Mesothelial cell of epicardium (in vitro differentiated cells): ENCODE results near the gene STARD6. TPM values are rescaled to one million over a fixed set of nuclear protein-coding genes. Genes with fewer than 3 reads are reported as not detected.

Experiments used
- DNase-seq, 2 experiments: peaks; one replicate each; pipeline ENCODE4 v3.0.0; 2021; ENCODE audit warnings: low spot score in 2 of 2; ENCODE audit not compliant: unreplicated experiment in 2 of 2
- H3K27ac Mint-ChIP-seq: 2 replicates; pipeline ENCODE4 v1.8.0; 2021; ENCODE audit warnings: mixed read lengths
- H3K27me3 Mint-ChIP-seq: 2 replicates; pipeline ENCODE4 v1.8.0; 2021; ENCODE audit warnings: low read depth, mixed read lengths
- H3K36me3 Mint-ChIP-seq: 2 replicates; pipeline ENCODE4 v1.8.0; 2021; ENCODE audit warnings: mixed read lengths
- H3K4me1 Mint-ChIP-seq: 2 replicates; pipeline ENCODE4 v1.8.0; 2021; ENCODE audit warnings: mixed read lengths
- H3K4me3 Mint-ChIP-seq: 2 replicates; pipeline ENCODE4 v1.8.0; 2021; ENCODE audit warnings: mild to moderate bottlenecking, moderate library complexity, mixed read lengths
- H3K9me3 Mint-ChIP-seq: 2 replicates; pipeline ENCODE4 v1.8.0; 2021; ENCODE audit warnings: mixed read lengths
- CTCF ChIP-seq: fragments of 200-600 bp; sonication (generic); IDR thresholded peaks from one replicate; pipeline ENCODE4 v1.5.0; 2021; ENCODE audit warnings: antibody characterized with exemption; ENCODE audit not compliant: unreplicated experiment
- total RNA-seq: library from RNA; stranded (reverse); gene quantifications from 3 replicates; pipeline ENCODE4 v1.2.1, GENCODE V29; 2021

STARD6 gene
- total RNA-seq, 1 donor from 2014 or later: not detected

GRCh38 chr18:54330768-54331548, 26.7 kb downstream of the STARD6 start:
- H3K36me3 Mint-ChIP-seq: no peaks in the 10 kb centered on the region
- H3K4me3 Mint-ChIP-seq: no peak overlapping the region
- no peak for DNase-seq
- H3K9me3 Mint-ChIP-seq: peaks cover 2% of the 10 kb centered on the region
- no peak overlapping the region for H3K27ac Mint-ChIP-seq
- H3K4me1 Mint-ChIP-seq: no peaks in the 10 kb centered on the region
- no peak for TF ChIP-seq CTCF
- no peaks in the 10 kb centered on the region for H3K27me3 Mint-ChIP-seq

- H3K9me3 Mint-ChIP-seq: no peaks in the 10 kb centered on the region
- no peaks in the 10 kb centered on the region for H3K4me1 Mint-ChIP-seq
- H3K27me3 Mint-ChIP-seq: no peaks in the 10 kb centered on the region
- no peak overlapping the region for H3K27ac Mint-ChIP-seq
- no peak for TF ChIP-seq CTCF
- H3K36me3 Mint-ChIP-seq: no peaks in the 10 kb centered on the region
- DNase-seq: no peak
- no peak overlapping the region for H3K4me3 Mint-ChIP-seq
Observed at GRCh38 chr18:54329787-54330186, 27.9 kb downstream of the STARD6 start.

GRCh38 chr18:54327818-54328217, 29.8 kb downstream of the STARD6 start:
- no peak for DNase-seq
- Mint-ChIP-seq H3K4me3 (no peak overlapping the region), H3K9me3 (no peaks in the 10 kb centered on the region), H3K27ac (no peak overlapping the region), H3K4me1 (no peaks in the 10 kb centered on the region), H3K27me3 (no peaks in the 10 kb centered on the region), H3K36me3 (no peaks in the 10 kb centered on the region)
- TF ChIP-seq CTCF: no peak

- H3K4me3 Mint-ChIP-seq: no peak overlapping the region
- H3K27ac Mint-ChIP-seq: no peak overlapping the region
- no peak for TF ChIP-seq CTCF
- H3K4me1 Mint-ChIP-seq: no peaks in the 10 kb centered on the region
- H3K9me3 Mint-ChIP-seq: no peaks in the 10 kb centered on the region
- no peaks in the 10 kb centered on the region for H3K27me3 Mint-ChIP-seq
- DNase-seq: no peak
- H3K36me3 Mint-ChIP-seq: no peaks in the 10 kb centered on the region
Observed at GRCh38 chr18:54323970-54324369, 33.7 kb downstream of the STARD6 start.

GRCh38 chr18:54323561-54323960, 34.1 kb downstream of the STARD6 start:
- Mint-ChIP-seq H3K27ac (no peak overlapping the region), H3K27me3 (no peaks in the 10 kb centered on the region), H3K4me3 (no peak overlapping the region), H3K9me3 (no peaks in the 10 kb centered on the region), H3K4me1 (no peaks in the 10 kb centered on the region), H3K36me3 (no peaks in the 10 kb centered on the region)
- no peak for DNase-seq
- no peak for TF ChIP-seq CTCF
